Mesothelial cell of epicardium (in vitro differentiated cells): ENCODE measurements around the gene ZFAND2B. TPM values are rescaled to one million over a fixed set of nuclear protein-coding genes. Genes with fewer than 3 reads are reported as not detected.

Experiments
- total RNA-seq: library from RNA; stranded (reverse); gene quantifications from 3 replicates; pipeline ENCODE4 v1.2.1, GENCODE V29; 2021

Gene ZFAND2B
- total RNA-seq, 1 donor from 2014 or later: 29.2 TPM

Other genes starting within 250 kb of the ZFAND2B start
- gene CDK5R2, start 247.1 kb upstream of the ZFAND2B start, total RNA-seq: 0.69 to 0.97 TPM (median 0.90 TPM) in 3 replicates
- gene FEV, start 221.6 kb upstream of the ZFAND2B start, total RNA-seq: 0.16 to 0.29 TPM (median 0.22 TPM) in 3 replicates
- not detected in 3 replicates for gene CRYBA2, start 213.4 kb upstream of the ZFAND2B start, total RNA-seq
- not detected in 3 replicates for gene CFAP65, start 165.3 kb upstream of the ZFAND2B start, total RNA-seq
- 0.18 to 0.62 TPM (median 0.38 TPM) in 3 replicates for gene IHH, start 145.9 kb upstream of the ZFAND2B start, total RNA-seq
- gene NHEJ1, start 46.0 kb upstream of the ZFAND2B start, total RNA-seq: 11.0 to 11.7 TPM (median 11.5 TPM) in 3 replicates
- gene SLC23A3, start 36.8 kb upstream of the ZFAND2B start, total RNA-seq: 1.6 to 2.6 TPM (median 1.7 TPM) in 3 replicates
- gene CNPPD1, start 29.9 kb upstream of the ZFAND2B start, total RNA-seq: 24.4 to 28.2 TPM (median 27.5 TPM) in 3 replicates
- gene RETREG2, start 28.5 kb upstream of the ZFAND2B start, total RNA-seq: 70.0 to 75.2 TPM (median 74.2 TPM) in 3 replicates
- gene ABCB6, start 12.2 kb downstream of the ZFAND2B start, total RNA-seq: 24.6 to 29.4 TPM (median 28.1 TPM) in 3 replicates
- gene ATG9A, start 22.9 kb downstream of the ZFAND2B start, total RNA-seq: 39.3 to 40.8 TPM (median 40.6 TPM) in 3 replicates
- 58.3 to 65.3 TPM (median 59.6 TPM) in 3 replicates for gene ANKZF1, start 23.0 kb downstream of the ZFAND2B start, total RNA-seq
- 9.6 to 11.6 TPM (median 9.9 TPM) in 3 replicates for gene GLB1L, start 38.7 kb downstream of the ZFAND2B start, total RNA-seq
- gene STK16, start 38.7 kb downstream of the ZFAND2B start, total RNA-seq: 28.0 to 31.2 TPM (median 29.0 TPM) in 3 replicates
- gene TUBA4B, start 46.5 kb downstream of the ZFAND2B start, total RNA-seq: not detected in 3 replicates
- gene TUBA4A, start 47.1 kb downstream of the ZFAND2B start, total RNA-seq: 0.47 to 1.1 TPM (median 0.63 TPM) in 3 replicates
- gene DNAJB2, start 72.6 kb downstream of the ZFAND2B start, total RNA-seq: 39.7 to 47.8 TPM (median 43.4 TPM) in 3 replicates
- 0.33 to 0.50 TPM (median 0.38 TPM) in 3 replicates for gene PTPRN, start 102.6 kb downstream of the ZFAND2B start, total RNA-seq
- not detected in 3 replicates for gene RESP18, start 126.0 kb downstream of the ZFAND2B start, total RNA-seq
- 73.2 to 85.1 TPM (median 77.1 TPM) in 3 replicates for gene DNPEP, start 181.1 kb downstream of the ZFAND2B start, total RNA-seq
- 33.0 to 38.5 TPM (median 37.0 TPM) in 3 replicates for gene DES, start 211.6 kb downstream of the ZFAND2B start, total RNA-seq
- 95.4 to 97.7 TPM (median 97.7 TPM) in 3 replicates for gene SPEG, start 228.1 kb downstream of the ZFAND2B start, total RNA-seq